OCI-LY1 (cell line): ENCODE measurements around the gene DAND5.

Source experiments
- CTCF ChIP-seq: fragments of 200-600 bp; sonication (generic), shearing (Covaris generic); IDR thresholded peaks from 2 replicates; pipeline ENCODE4 v1.5.1; 2017; ENCODE audit warnings: mild to moderate bottlenecking, antibody characterized with exemption, low read length, moderate library complexity, mixed read lengths
- EZH2 ChIP-seq: fragments of 200-600 bp; sonication (generic), shearing (Covaris generic); IDR thresholded peaks from 2 replicates; pipeline ENCODE4 v1.8.0; 2017; ENCODE audit warnings: borderline replicate concordance, mixed run types, mild to moderate bottlenecking, antibody characterized with exemption, low read length, moderate library complexity, mixed read lengths

GRCh38 chr19:12952488-12953137, 16.8 kb upstream of the DAND5 start:
- TF ChIP-seq CTCF, result no peak
- no peak for TF ChIP-seq EZH2
